Stimulated activated CD4-positive, alpha-beta T cell treated with anti-CD3 and anti-CD28 coated beads, Interleukin-4, amount 100 ng/mL, for 48 hours (primary cell): ENCODE data around the gene TMEM44.

Experiments
- DNase-seq, 2 donors: peaks; one replicate each; pipeline ENCODE4 v3.0.0-alpha.2; 2020; ENCODE audit warnings: low read depth in 2 of 2

The TMEM44 gene

GRCh38 chr3:194579091-194579606 lies 54.1 kb downstream of the TMEM44 start:
- no peak for DNase-seq

GRCh38 chr3:194577986-194578905 lies 55.0 kb downstream of the TMEM44 start:
- no peak for DNase-seq

GRCh38 chr3:194575484-194576210 lies 57.6 kb downstream of the TMEM44 start:
- DNase-seq = no peak

GRCh38 chr3:194574639-194575483 lies 58.4 kb downstream of the TMEM44 start:
- no peak for DNase-seq

- peak; percentile 17 to 30 for DNase-seq
These were observed 59.4 kb downstream of the TMEM44 start for GRCh38 chr3:194573680-194574437.

GRCh38 chr3:194572944-194573491 lies 60.2 kb downstream of the TMEM44 start:
- no peak for DNase-seq

- DNase-seq = no peak
These were observed 61.0 kb downstream of the TMEM44 start for GRCh38 chr3:194572143-194572789.

- no peak for DNase-seq
These were observed 61.6 kb downstream of the TMEM44 start for GRCh38 chr3:194571491-194572142.

GRCh38 chr3:194570898-194571297 lies 62.3 kb downstream of the TMEM44 start:
- no peak for DNase-seq

GRCh38 chr3:194570235-194570634 lies 63.0 kb downstream of the TMEM44 start:
- DNase-seq = no peak

GRCh38 chr3:194569252-194569651 lies 64.0 kb downstream of the TMEM44 start:
- no peak for DNase-seq

GRCh38 chr3:194565597-194566190 lies 67.5 kb downstream of the TMEM44 start:
- DNase-seq = no peak

- DNase-seq = no peak
These were observed 70.2 kb downstream of the TMEM44 start for GRCh38 chr3:194562986-194563385.

GRCh38 chr3:194561306-194561974 lies 71.8 kb downstream of the TMEM44 start:
- DNase-seq = no peak

GRCh38 chr3:194560047-194560446 lies 73.2 kb downstream of the TMEM44 start:
- no peak for DNase-seq

- DNase-seq = no peak
These were observed 73.7 kb downstream of the TMEM44 start for GRCh38 chr3:194559530-194559929.

- DNase-seq = no peak
These were observed 76.8 kb downstream of the TMEM44 start for GRCh38 chr3:194556086-194557056.
